Erythroblast (primary cell): ENCODE measurements around the gene ELOB.

Source experiments
- GATA1 ChIP-seq: IDR thresholded peaks from 2 replicates; pipeline ENCODE4 v1.6.1; 2011; ENCODE audit warnings: low read depth, mild to moderate bottlenecking, control low read depth, low read length, moderate library complexity
- POLR2A ChIP-seq: IDR thresholded peaks from 2 replicates; pipeline ENCODE4 v1.6.1; 2011; ENCODE audit warnings: mild to moderate bottlenecking, low read length

DNA sequence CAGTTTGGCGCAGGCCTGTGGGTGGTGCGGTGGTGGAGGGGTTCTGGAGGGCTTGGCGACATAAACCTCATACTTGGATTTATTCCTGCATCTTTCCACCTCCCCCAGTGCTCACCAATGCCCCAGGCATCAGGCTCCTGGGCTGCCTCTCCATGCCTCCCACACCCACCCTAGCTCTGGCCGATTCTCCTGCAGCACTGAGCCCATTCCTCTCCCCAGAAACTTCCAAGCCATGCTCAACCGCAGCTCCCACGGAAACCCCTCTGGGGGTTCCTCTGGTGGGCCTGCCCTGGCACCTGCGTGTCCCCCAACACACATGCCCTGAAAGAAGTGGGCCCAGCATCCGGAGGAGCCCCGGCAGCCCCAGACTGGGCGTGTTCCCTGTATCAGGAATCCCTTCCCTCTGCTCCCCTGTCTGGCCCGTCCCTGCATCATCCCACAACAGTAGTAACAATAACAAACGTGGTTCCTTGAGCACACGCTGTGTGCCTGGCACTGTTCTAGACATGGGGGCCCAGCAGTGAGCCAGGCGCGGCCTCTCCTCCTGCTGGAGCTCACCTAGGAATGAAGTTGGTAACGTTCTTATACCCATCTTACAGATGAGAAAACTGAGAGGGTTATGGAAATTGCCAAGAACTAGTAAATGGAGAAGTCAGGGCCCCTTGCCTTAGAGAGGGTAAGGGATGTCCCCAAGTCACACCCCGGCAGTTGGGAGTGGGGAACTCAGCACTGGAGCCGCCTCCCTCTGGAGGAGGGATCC lies 42.3 kb upstream of the ELOB start:
- TF ChIP-seq POLR2A, result no peak
- no peak for TF ChIP-seq GATA1
